ENCODE data around the gene BCAS4.

GRCh38 chr20:50794846-50795634 lies at the start of gene BCAS4:
- TF ChIP-seq, protein P1, sequence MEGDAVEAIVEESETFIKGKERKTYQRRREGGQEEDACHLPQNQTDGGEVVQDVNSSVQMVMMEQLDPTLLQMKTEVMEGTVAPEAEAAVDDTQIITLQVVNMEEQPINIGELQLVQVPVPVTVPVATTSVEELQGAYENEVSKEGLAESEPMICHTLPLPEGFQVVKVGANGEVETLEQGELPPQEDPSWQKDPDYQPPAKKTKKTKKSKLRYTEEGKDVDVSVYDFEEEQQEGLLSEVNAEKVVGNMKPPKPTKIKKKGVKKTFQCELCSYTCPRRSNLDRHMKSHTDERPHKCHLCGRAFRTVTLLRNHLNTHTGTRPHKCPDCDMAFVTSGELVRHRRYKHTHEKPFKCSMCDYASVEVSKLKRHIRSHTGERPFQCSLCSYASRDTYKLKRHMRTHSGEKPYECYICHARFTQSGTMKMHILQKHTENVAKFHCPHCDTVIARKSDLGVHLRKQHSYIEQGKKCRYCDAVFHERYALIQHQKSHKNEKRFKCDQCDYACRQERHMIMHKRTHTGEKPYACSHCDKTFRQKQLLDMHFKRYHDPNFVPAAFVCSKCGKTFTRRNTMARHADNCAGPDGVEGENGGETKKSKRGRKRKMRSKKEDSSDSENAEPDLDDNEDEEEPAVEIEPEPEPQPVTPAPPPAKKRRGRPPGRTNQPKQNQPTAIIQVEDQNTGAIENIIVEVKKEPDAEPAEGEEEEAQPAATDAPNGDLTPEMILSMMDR (IDR thresholded peaks at IDR 0.05): peak; percentile 85 to 99 (median 94)
- TF ChIP-seq POLR2A (IDR thresholded peaks at IDR 0.05): no peak

Data from prostate gland (tissue), 2 donors.